HCT116 (cell line): ENCODE results near the gene TACR3. TPM values are rescaled to one million over a fixed set of nuclear protein-coding genes. Genes with fewer than 3 reads are reported as not detected.
"Not testable (repeated sequence)": the region's sequence is repeated elsewhere in the genome, so short reads cannot be mapped to it uniquely, and the experiment has no call there.

Experiments used
- ATAC-seq: fragments of 200-7000 bp; cut with Tn5 transposase; 2 replicates; pipeline ENCODE4 v1.9.1; 2020; ENCODE audit warnings: mild to moderate bottlenecking, moderate library complexity
- BruUV-seq: library from RNA; stranded (reverse); fragments of 400-500 nt; replicated peaks from 2 replicates; lab custom pipeline; 2021; lab: Mats Ljungman, UMichigan
- CTCF ChIA-PET: fragments of 300-600 bp; sonication (Branson Sonifier 250); formaldehyde crosslinking; loops from one replicate; lab custom pipeline; 2021; ENCODE audit warnings: antibody characterized with exemption; lab: Charles Lee
- POLR2A ChIA-PET: fragments of 300-600, 350-600 bp; sonication (Branson Sonifier 250); formaldehyde crosslinking; loops from one replicate; lab custom pipeline; 2021; ENCODE audit warnings: antibody characterized with exemption; lab: Charles Lee
- RAD21 ChIA-PET, 2 experiments: fragments of 300-600 bp; sonication (Branson Sonifier 250); formaldehyde crosslinking; loops; one replicate each; lab custom pipeline; 2023; ENCODE audit warnings: low total read pairs in 2 of 2; ENCODE audit not compliant: uncharacterized antibody in 2 of 2, unreplicated experiment in 2 of 2, low non-redundant PET in 1 of 2; lab: Charles Lee
- DNase-seq: peaks from one replicate; pipeline ENCODE4 v3.0.0-alpha.2; 2010; ENCODE audit warnings: low read depth, low spot score
- H2AFZ ChIP-seq: fragments of 200-600 bp; shearing (Covaris generic), sonication (generic); 2 replicates; pipeline ENCODE4 v1.6.1; 2017; ENCODE audit warnings: low read depth, mixed run types, mixed read lengths, antibody characterized with exemption, low read length; ENCODE audit not compliant: poor library complexity, severe bottlenecking
- H3K27ac ChIP-seq: 2 replicates; pipeline ENCODE4 v1.5.1; 2012; ENCODE audit warnings: low read depth, low read length
- H3K27me3 ChIP-seq: fragments of 200-600 bp; sonication (generic); 2 replicates; pipeline ENCODE4 v1.6.1; 2016; ENCODE audit warnings: mixed run types, low read length, mixed read lengths; ENCODE audit not compliant: insufficient read depth
- H3K36me3 ChIP-seq, 2 experiments: fragments of 200-500 bp in 1 of 2; fragments of 200-600 bp in 1 of 2; sonication (Bioruptor generic) in 1 of 2; sonication (generic) in 1 of 2; 2 replicates each; pipeline versions ENCODE4 v1.5.1 to v1.6.1; 2014 to 2016; ENCODE audit warnings: low read length in 2 of 2, inconsistent platforms in 1 of 2, mixed read lengths in 1 of 2, mixed run types in 1 of 2; ENCODE audit not compliant: insufficient read depth in 2 of 2, control insufficient read depth in 1 of 2
- H3K4me1 ChIP-seq, 2 experiments: fragments of 200-600 bp in 1 of 2; sonication (generic) in 1 of 2; 2 replicates each; pipeline versions ENCODE4 v1.5.1 to v1.6.1; 2012 to 2017; ENCODE audit warnings: low read length in 2 of 2, inconsistent platforms in 1 of 2, mild to moderate bottlenecking in 1 of 2, mixed read lengths in 1 of 2, mixed run types in 1 of 2, moderate library complexity in 1 of 2; ENCODE audit not compliant: insufficient read depth in 2 of 2, control insufficient read depth in 1 of 2
- H3K4me2 ChIP-seq: fragments of 200-600 bp; sonication (generic); 2 replicates; pipeline ENCODE4 v1.6.1; 2017; ENCODE audit warnings: mixed run types, low read length, mixed read lengths
- H3K4me3 ChIP-seq, 2 experiments: fragments of 200-600 bp in 1 of 2; sonication (generic) in 1 of 2; replicated peaks in 1 of 2; 2 replicates each; pipeline ENCODE4 v1.5.1; 2011 to 2016; ENCODE audit warnings: low read length in 2 of 2, control low read depth in 1 of 2, low read depth in 1 of 2, mild to moderate bottlenecking in 1 of 2, mixed read lengths in 1 of 2, mixed run types in 1 of 2
- H3K79me2 ChIP-seq: fragments of 200-600 bp; sonication (generic); 2 replicates; pipeline ENCODE4 v1.6.1; 2017; ENCODE audit warnings: mild to moderate bottlenecking, mixed run types, low read length, moderate library complexity, mixed read lengths; ENCODE audit not compliant: insufficient read depth
- H3K9ac ChIP-seq: fragments of 200-600 bp; sonication (generic); 2 replicates; pipeline ENCODE4 v1.6.1; 2016; ENCODE audit warnings: low read length, mixed read lengths
- H3K9me2 ChIP-seq: fragments of 200-600 bp; sonication (generic), shearing (Covaris generic); 2 replicates; pipeline ENCODE4 v1.6.1; 2017; ENCODE audit warnings: mixed run types, mild to moderate bottlenecking, moderate library complexity; ENCODE audit not compliant: insufficient read depth
- H3K9me3 ChIP-seq, 2 experiments: fragments of 200-500 bp in 1 of 2; fragments of 200-600 bp in 1 of 2; sonication (Bioruptor generic) in 1 of 2; sonication (generic) in 1 of 2; 2 replicates each; pipeline ENCODE4 v1.6.1; 2014 to 2017; ENCODE audit warnings: low read length in 2 of 2, mixed read lengths in 2 of 2, inconsistent platforms in 1 of 2, low read depth in 1 of 2, mild to moderate bottlenecking in 1 of 2, mixed run types in 1 of 2, moderate library complexity in 1 of 2; ENCODE audit not compliant: control insufficient read depth in 1 of 2, insufficient read depth in 1 of 2
- H4K20me1 ChIP-seq: fragments of 200-600 bp; sonication (generic), shearing (Covaris generic); 2 replicates; pipeline ENCODE4 v1.6.1; 2017; ENCODE audit warnings: mixed run types, mild to moderate bottlenecking, moderate library complexity; ENCODE audit not compliant: insufficient read depth
- CEBPB ChIP-seq: IDR thresholded peaks from 2 replicates; pipeline ENCODE4 v1.6.1; 2012; ENCODE audit warnings: low read depth
- EGR1 ChIP-seq: IDR thresholded peaks from 2 replicates; pipeline ENCODE4 v1.6.1; 2012; ENCODE audit warnings: low read depth
- FOSL1 ChIP-seq: IDR thresholded peaks from 2 replicates; pipeline ENCODE4 v1.6.1; 2012; ENCODE audit warnings: low read depth
- JUND ChIP-seq: IDR thresholded peaks from 2 replicates; pipeline ENCODE4 v1.6.1; 2012
- MAX ChIP-seq: IDR thresholded peaks from 2 replicates; pipeline ENCODE4 v1.6.1; 2012
- POLR2A ChIP-seq: IDR thresholded peaks from 2 replicates; pipeline ENCODE4 v1.7.0; 2011; ENCODE audit warnings: borderline replicate concordance; ENCODE audit not compliant: insufficient read depth, insufficient read length; ENCODE audit errors: extremely low read depth
- RAD21 ChIP-seq: IDR thresholded peaks from 2 replicates; pipeline ENCODE4 v1.6.1; 2012; ENCODE audit warnings: low read depth, mild to moderate bottlenecking
- SP1 ChIP-seq: IDR thresholded peaks from 2 replicates; pipeline ENCODE4 v1.6.1; 2012; ENCODE audit warnings: low read depth
- ZFX ChIP-seq: fragments of 450-650 bp; IDR thresholded peaks from 2 replicates; pipeline ENCODE4 v1.6.1; 2017
- ZNF274 ChIP-seq: fragments of 200-500 bp; sonication (Bioruptor generic); IDR thresholded peaks from 2 replicates; pipeline ENCODE4 v1.6.1; 2014; ENCODE audit warnings: mild to moderate bottlenecking, low read depth, low read length, inconsistent platforms
- intact Hi-C: fragments of 100-400 bp; cut with micrococcal nuclease; formaldehyde crosslinking; loops from 2 replicates; pipeline ENCODE4 v1.10.0; 2022
- total RNA-seq: library from RNA; stranded (reverse); gene quantifications from one replicate; pipeline ENCODE4 v1.2.1, GENCODE V29; 2021; ENCODE audit not compliant: unreplicated experiment

The TACR3 gene
- total RNA-seq, 1 experiment from 2014 or later, result not detected

GRCh38 chr4:103666764-103667163 is 53.0 kb downstream of the TACR3 start:
- H3K79me2 ChIP-seq, CTCF ChIA-PET, BruUV-seq, H3K27ac ChIP-seq, H3K9me3 ChIP-seq, RAD21 ChIA-PET, POLR2A ChIA-PET, H3K36me3 ChIP-seq, H3K9ac ChIP-seq, H4K20me1 ChIP-seq, intact Hi-C loops, H3K4me3 ChIP-seq, H3K27me3 ChIP-seq, H3K9me2 ChIP-seq, H2AFZ ChIP-seq: not testable (repeated sequence)
- Histone ChIP-seq H3K4me1 (peaks cover 9 to 11% of the 10 kb centered on the region in 2 experiments; a peak in 3 of 4 replicates), H3K4me2 (peak overlapping the region; percentile 31; the same call in 1 of the 2 replicates)
- DNase-seq (peak; percentile 13), ATAC-seq (peak; percentile 63)
- TF ChIP-seq EGR1, result peak; percentile 54
- peak; percentile 20; the same call in 1 of the 2 replicates for TF ChIP-seq SP1
- TF ChIP-seq CEBPB, result peak; percentile 30; the same call in 1 of the 2 replicates
- TF ChIP-seq JUND, result peak; percentile 32; the same call in 1 of the 2 replicates
- TF ChIP-seq FOSL1, result peak; percentile 58; the same call in 1 of the 2 replicates

GRCh38 chr4:103664436-103665075 is 55.2 kb downstream of the TACR3 start:
- RAD21 ChIA-PET, result no interaction called here
- ATAC-seq, result no peak

More at GRCh38 chr4:103664436-103665075, 55.2 kb downstream of the TACR3 start:
- Histone ChIP-seq H3K79me2 (no peaks in the 10 kb centered on the region), H3K27ac (no peak overlapping the region), H3K9me3 (no peaks in the 10 kb centered on the region), H3K4me2 (no peak overlapping the region), H3K4me1 (peaks cover 9 to 11% of the 10 kb centered on the region in 2 experiments; a peak in 3 of 4 replicates), H3K27me3 (no peaks in the 10 kb centered on the region), H3K36me3 (no peaks in the 10 kb centered on the region), H2AFZ (no peak overlapping the region), H3K9ac (no peak overlapping the region), H3K4me3 (no peak overlapping the region), H4K20me1 (no peaks in the 10 kb centered on the region), H3K9me2 (no peaks in the 10 kb centered on the region)
- BruUV-seq, result no TSS peak
- TF ChIP-seq EGR1 (no peak), ZNF274 (no peak), POLR2A (no peak), RAD21 (no peak), CEBPB (no peak), ZFX (no peak), MAX (no peak)
- intact Hi-C loops, result no loop called here
- CTCF ChIA-PET, result no interaction called here
- no peak for DNase-seq
- POLR2A ChIA-PET, result no interaction called here
